Kidney epithelial cell (primary cell): ENCODE measurements around the gene PALS2. TPM values are rescaled to one million over a fixed set of nuclear protein-coding genes. Genes with fewer than 3 reads are reported as not detected.

Experiments used
- DNase-seq: peaks from one replicate; pipeline ENCODE4 v3.0.0-alpha.2; 2010; ENCODE audit warnings: low read depth
- H3K27me3 ChIP-seq: 2 replicates; pipeline ENCODE4 v1.6.0; 2011; ENCODE audit warnings: low read length; ENCODE audit not compliant: control insufficient read depth, insufficient read depth
- H3K36me3 ChIP-seq: 2 replicates; pipeline ENCODE4 v1.5.1; 2011; ENCODE audit warnings: low read length; ENCODE audit not compliant: control insufficient read depth, insufficient read depth
- H3K4me3 ChIP-seq: 2 replicates; pipeline ENCODE4 v1.5.1; 2011; ENCODE audit warnings: low read depth, mild to moderate bottlenecking, control low read depth, low read length
- CTCF ChIP-seq: IDR thresholded peaks from 2 replicates; pipeline ENCODE4 v1.5.1; 2011; ENCODE audit warnings: mild to moderate bottlenecking, moderate library complexity, low read length, control low read depth, inconsistent platforms; ENCODE audit not compliant: insufficient read depth, poor library complexity, severe bottlenecking
- total RNA-seq: library from RNA; depleted of rRNA; stranded (reverse); fragments of >200 nt; gene quantifications from 2 replicates; pipeline ENCODE4 v1.2.3, GENCODE V29; 2015

PALS2 gene
- total RNA-seq, 1 donor from 2014 or later: 8.0 TPM

- DNase-seq: no peak
- Histone ChIP-seq H3K27me3 (no peaks in the 10 kb centered on the region), H3K36me3 (no peaks in the 10 kb centered on the region), H3K4me3 (no peak overlapping the region)
- no peak for TF ChIP-seq CTCF
These were observed 1.2 kb upstream of the PALS2 start for GRCh38 chr7:24572016-24572392.

- Histone ChIP-seq H3K4me3 (peak overlapping the region; percentile 87), H3K36me3 (no peaks in the 10 kb centered on the region), H3K27me3 (no peaks in the 10 kb centered on the region)
- TF ChIP-seq CTCF: no peak
- peak; percentile 39 for DNase-seq
These were observed 757 bp upstream of the PALS2 start for GRCh38 chr7:24572393-24572996.

- no peak for DNase-seq
- no peak for TF ChIP-seq CTCF
- Histone ChIP-seq H3K27me3 (no peaks in the 10 kb centered on the region), H3K4me3 (peak overlapping the region; percentile 87), H3K36me3 (no peaks in the 10 kb centered on the region)
These were observed 494 bp downstream of the PALS2 start for GRCh38 chr7:24573554-24574338.

GRCh38 chr7:24574386-24574785 is 1.1 kb downstream of the PALS2 start:
- no peaks in the 10 kb centered on the region for H3K36me3 ChIP-seq
- H3K4me3 ChIP-seq: peak overlapping the region; percentile 87
- no peak for TF ChIP-seq CTCF
- H3K27me3 ChIP-seq: no peaks in the 10 kb centered on the region
- no peak for DNase-seq

- no peak for DNase-seq
- no peaks in the 10 kb centered on the region for H3K36me3 ChIP-seq
- H3K27me3 ChIP-seq: no peaks in the 10 kb centered on the region
- H3K4me3 ChIP-seq: peak overlapping the region; percentile 87
- no peak for TF ChIP-seq CTCF
These were observed 1.7 kb downstream of the PALS2 start for GRCh38 chr7:24574950-24575349.
